Uterus (tissue), 4 donors: ENCODE measurements around the gene GART. TPM values are rescaled to one million over a fixed set of nuclear protein-coding genes. Genes with fewer than 3 reads are reported as not detected.

Source experiments
- DNase-seq, 2 donors: peaks; one replicate each; pipeline ENCODE4 v3.0.0-alpha.2; 2019 to 2020
- H3K27ac ChIP-seq, 2 donors: fragments of 200-600 bp; sonication (generic); 1 replicate in 1 of 2; 2 replicates in 1 of 2; pipeline ENCODE4 v1.5.1; 2016 to 2018
- H3K27me3 ChIP-seq, 2 donors: fragments of 200-600 bp; sonication (generic); one replicate each; pipeline ENCODE4 v1.5.1; 2018 to 2019; ENCODE audit warnings: control low read depth in 1 of 2
- H3K36me3 ChIP-seq, 2 donors: fragments of 200-600 bp; sonication (generic); one replicate each; pipeline ENCODE4 v1.5.1; 2019; ENCODE audit warnings: control low read depth in 1 of 2
- H3K4me1 ChIP-seq, 2 donors: fragments of 200-600 bp; sonication (generic); one replicate each; pipeline ENCODE4 v1.5.1; 2018 to 2019; ENCODE audit warnings: control low read depth in 1 of 2
- H3K4me3 ChIP-seq, 2 donors: fragments of 200-600 bp; sonication (generic); 1 replicate in 1 of 2; 2 replicates in 1 of 2; pipeline ENCODE4 v1.5.1; 2018 to 2019; ENCODE audit warnings: mild to moderate bottlenecking in 1 of 2
- H3K9me3 ChIP-seq, 2 donors: fragments of 200-600 bp; sonication (generic); one replicate each; pipeline ENCODE4 v1.5.1; 2019; ENCODE audit warnings: control low read depth in 1 of 2
- POLR2A ChIP-seq, 2 donors: fragments of 450-650 bp; IDR thresholded peaks; one replicate each; pipeline ENCODE4 v1.6.1; 2016; ENCODE audit warnings: antibody characterized with exemption in 2 of 2, mild to moderate bottlenecking in 1 of 2, moderate library complexity in 1 of 2
- intact Hi-C: fragments of 100-400 bp; cut with DNase I; formaldehyde crosslinking; loops from one replicate; pipeline ENCODE4 v1.15.1; 2023; ENCODE audit warnings: low total_unique reads
- total RNA-seq, 4 donors: library from RNA; depleted of rRNA in 3 of 4; stranded (reverse); fragments of >200 nt in 3 of 4; gene quantifications; one replicate each; pipeline versions ENCODE4 v1.1.0 to v1.2.4, GENCODE V29; 2014 to 2023
- TF ChIP-seq, protein P1 (sequence below), 4 experiments: fragments of 200-600 bp in 2 of 4; fragments of 450-650 bp in 2 of 4; sonication (generic) in 2 of 4; IDR thresholded peaks; one replicate each; pipeline ENCODE4 v1.5.1; 2016 to 2019; ENCODE audit warnings: antibody characterized with exemption in 4 of 4, mild to moderate bottlenecking in 2 of 4, moderate library complexity in 1 of 4
- donor health status: DM: yes; HTN: yes; CAD: no.

Gene GART
- total RNA-seq, 4 donors from 2014 or later, result 10.5 to 120 (median 36.6) TPM

DNA sequence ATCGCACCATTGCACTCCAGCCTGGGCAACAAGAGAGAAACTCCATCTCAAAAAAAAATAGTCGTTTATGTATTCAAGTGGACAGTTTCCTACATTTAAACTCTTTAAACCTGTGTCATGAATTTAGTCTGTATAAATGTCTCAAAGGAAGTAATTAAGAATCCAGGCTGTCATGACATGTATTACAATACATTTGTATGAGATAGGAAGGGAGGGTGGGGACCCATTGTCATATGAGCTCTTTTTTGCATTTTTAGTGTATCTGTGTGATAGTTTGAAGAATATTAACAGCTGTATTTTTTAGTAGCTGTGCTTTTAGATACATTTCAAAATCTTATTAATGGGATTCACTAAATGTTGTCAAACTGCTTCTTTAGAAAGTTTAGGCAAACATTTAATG, 26.5 kb upstream of the GART start:
- H3K27me3 ChIP-seq, result no peaks in the 10 kb centered on the region
- TF ChIP-seq, protein P1, sequence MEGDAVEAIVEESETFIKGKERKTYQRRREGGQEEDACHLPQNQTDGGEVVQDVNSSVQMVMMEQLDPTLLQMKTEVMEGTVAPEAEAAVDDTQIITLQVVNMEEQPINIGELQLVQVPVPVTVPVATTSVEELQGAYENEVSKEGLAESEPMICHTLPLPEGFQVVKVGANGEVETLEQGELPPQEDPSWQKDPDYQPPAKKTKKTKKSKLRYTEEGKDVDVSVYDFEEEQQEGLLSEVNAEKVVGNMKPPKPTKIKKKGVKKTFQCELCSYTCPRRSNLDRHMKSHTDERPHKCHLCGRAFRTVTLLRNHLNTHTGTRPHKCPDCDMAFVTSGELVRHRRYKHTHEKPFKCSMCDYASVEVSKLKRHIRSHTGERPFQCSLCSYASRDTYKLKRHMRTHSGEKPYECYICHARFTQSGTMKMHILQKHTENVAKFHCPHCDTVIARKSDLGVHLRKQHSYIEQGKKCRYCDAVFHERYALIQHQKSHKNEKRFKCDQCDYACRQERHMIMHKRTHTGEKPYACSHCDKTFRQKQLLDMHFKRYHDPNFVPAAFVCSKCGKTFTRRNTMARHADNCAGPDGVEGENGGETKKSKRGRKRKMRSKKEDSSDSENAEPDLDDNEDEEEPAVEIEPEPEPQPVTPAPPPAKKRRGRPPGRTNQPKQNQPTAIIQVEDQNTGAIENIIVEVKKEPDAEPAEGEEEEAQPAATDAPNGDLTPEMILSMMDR (IDR thresholded peaks at IDR 0.05), result no peak
- TF ChIP-seq POLR2A (IDR thresholded peaks at IDR 0.05), result no peak
- intact Hi-C loops, result no loop called here
- H3K27ac ChIP-seq, result no peak overlapping the region
- H3K4me1 ChIP-seq, result no peaks in the 10 kb centered on the region
- no peaks in the 10 kb centered on the region for H3K36me3 ChIP-seq
- no peak for DNase-seq
- no peaks in the 10 kb centered on the region for H3K9me3 ChIP-seq
- no peak overlapping the region for H3K4me3 ChIP-seq

DNA sequence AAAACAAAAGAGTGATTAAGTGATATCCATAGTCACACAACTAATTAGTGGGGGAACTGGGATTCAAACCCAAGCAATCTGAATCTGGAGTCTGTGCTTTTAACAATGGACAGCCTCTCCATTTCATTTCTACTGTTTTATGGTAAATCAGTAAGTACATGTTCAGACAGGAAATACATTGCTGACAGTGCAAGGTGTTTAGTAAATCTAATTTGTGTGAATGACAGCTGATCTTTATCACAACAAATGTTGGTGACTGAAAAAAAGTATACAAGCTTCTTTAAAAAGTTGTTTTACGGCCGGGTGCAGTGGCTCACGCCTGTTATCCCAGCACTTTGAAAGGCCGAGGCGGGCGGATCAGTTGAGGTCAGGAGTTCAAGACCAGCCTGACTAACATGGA, 26.0 kb upstream of the GART start:
- Histone ChIP-seq H3K4me3 (no peak overlapping the region), H3K27ac (no peak overlapping the region), H3K9me3 (no peaks in the 10 kb centered on the region), H3K4me1 (no peaks in the 10 kb centered on the region), H3K36me3 (no peaks in the 10 kb centered on the region), H3K27me3 (no peaks in the 10 kb centered on the region)
- intact Hi-C loops, result no loop called here
- TF ChIP-seq, protein P1 (IDR thresholded peaks at IDR 0.05), result no peak
- TF ChIP-seq POLR2A (IDR thresholded peaks at IDR 0.05), result no peak
- no peak for DNase-seq

DNA sequence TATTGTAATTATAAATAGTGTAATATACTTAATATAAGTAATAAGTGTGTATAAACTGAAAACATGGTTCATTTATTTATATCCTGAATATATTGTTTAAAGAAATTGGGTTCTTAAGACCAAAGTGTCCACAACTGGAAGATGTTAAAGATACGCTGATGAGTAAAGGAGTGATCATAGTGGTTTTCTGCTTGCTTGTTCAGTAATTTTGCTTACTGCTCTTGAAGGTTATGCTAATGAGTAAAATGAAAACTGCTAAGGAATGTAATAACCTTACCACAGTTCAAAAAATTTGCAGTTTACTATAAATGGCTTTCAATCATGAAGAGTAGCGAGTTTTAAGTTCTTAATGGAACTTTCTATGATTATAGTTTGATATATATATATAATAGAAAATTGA, 24.6 kb upstream of the GART start:
- no peaks in the 10 kb centered on the region for H3K36me3 ChIP-seq
- TF ChIP-seq, protein P1 (IDR thresholded peaks at IDR 0.05), result no peak
- TF ChIP-seq POLR2A (IDR thresholded peaks at IDR 0.05), result no peak
- intact Hi-C loops, result no loop called here

DNA sequence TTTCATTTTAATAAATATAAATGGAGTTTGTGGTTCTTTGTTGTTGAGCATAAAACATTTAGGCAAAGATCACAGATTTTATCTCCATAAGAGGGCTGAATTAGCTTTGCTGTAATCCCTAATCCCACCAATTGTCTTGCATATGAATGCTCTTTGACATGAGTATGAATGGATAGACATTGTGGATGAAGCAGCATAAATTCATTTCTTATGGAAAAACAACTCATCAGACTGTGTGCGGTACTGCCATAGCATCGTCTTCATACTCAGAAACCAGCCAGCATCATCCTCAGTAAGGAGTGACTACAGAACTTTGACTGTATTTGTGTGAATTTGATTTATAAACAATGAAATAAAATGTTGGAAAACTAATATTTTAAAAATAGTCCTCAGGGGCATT, 20.5 kb upstream of the GART start:
- TF ChIP-seq POLR2A (IDR thresholded peaks at IDR 0.05), result no peak
- TF ChIP-seq, protein P1 (IDR thresholded peaks at IDR 0.05), result no peak
- no peaks in the 10 kb centered on the region for H3K27me3 ChIP-seq
- H3K4me1 ChIP-seq, result no peaks in the 10 kb centered on the region
- intact Hi-C loops, result no loop called here
- DNase-seq, result no peak
- H3K9me3 ChIP-seq, result no peaks in the 10 kb centered on the region
- no peaks in the 10 kb centered on the region for H3K36me3 ChIP-seq
- H3K4me3 ChIP-seq, result no peak overlapping the region
- H3K27ac ChIP-seq, result no peak overlapping the region

More for the DNA sequence above, 24.6 kb upstream of the GART start:
- H3K27ac ChIP-seq, result no peak overlapping the region
- no peaks in the 10 kb centered on the region for H3K9me3 ChIP-seq
- no peak for DNase-seq
- no peak overlapping the region for H3K4me3 ChIP-seq
- no peaks in the 10 kb centered on the region for H3K4me1 ChIP-seq
- H3K27me3 ChIP-seq, result no peaks in the 10 kb centered on the region

DNA sequence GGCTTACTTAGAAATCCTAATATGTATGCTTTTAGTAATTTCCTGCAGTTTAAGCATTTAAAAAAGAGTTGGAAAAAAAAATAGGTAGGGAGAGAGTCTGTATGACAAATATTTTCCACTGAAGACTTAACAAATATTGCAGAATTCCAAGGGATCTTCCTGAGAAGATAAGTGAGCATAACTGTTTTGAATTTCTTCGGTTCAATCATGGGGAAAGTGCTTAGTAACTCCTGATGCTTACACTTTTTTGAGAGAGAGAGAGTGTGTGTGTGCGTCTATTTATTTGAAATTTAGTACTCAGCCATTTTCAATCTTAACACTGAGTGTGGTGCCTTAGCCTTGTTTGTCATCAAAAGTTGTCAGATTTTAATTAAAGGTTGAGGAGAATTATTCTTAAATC, 19.5 kb upstream of the GART start:
- Histone ChIP-seq H3K9me3 (no peaks in the 10 kb centered on the region), H3K4me1 (no peaks in the 10 kb centered on the region), H3K36me3 (no peaks in the 10 kb centered on the region), H3K4me3 (no peak overlapping the region), H3K27ac (no peak overlapping the region), H3K27me3 (no peaks in the 10 kb centered on the region)
- no peak for TF ChIP-seq POLR2A (IDR thresholded peaks at IDR 0.05)
- TF ChIP-seq, protein P1 (IDR thresholded peaks at IDR 0.05), result no peak
- no peak for DNase-seq
- intact Hi-C loops, result no loop called here
